NCI-H2227 (cell line): ENCODE results near the gene LRRC32.
A peak's percentile ranks its signal among the peaks of the same experiment; 100 is the strongest.
"Not testable (repeated sequence)": the region's sequence is repeated elsewhere in the genome, so short reads cannot be mapped to it uniquely, and the experiment has no call there.

Source experiments
- DNase-seq: peaks from one replicate; lab custom pipeline; 2025; ENCODE audit not compliant: unreplicated experiment; lab: John Stamatoyannopoulos, UW

The LRRC32 gene

DNA sequence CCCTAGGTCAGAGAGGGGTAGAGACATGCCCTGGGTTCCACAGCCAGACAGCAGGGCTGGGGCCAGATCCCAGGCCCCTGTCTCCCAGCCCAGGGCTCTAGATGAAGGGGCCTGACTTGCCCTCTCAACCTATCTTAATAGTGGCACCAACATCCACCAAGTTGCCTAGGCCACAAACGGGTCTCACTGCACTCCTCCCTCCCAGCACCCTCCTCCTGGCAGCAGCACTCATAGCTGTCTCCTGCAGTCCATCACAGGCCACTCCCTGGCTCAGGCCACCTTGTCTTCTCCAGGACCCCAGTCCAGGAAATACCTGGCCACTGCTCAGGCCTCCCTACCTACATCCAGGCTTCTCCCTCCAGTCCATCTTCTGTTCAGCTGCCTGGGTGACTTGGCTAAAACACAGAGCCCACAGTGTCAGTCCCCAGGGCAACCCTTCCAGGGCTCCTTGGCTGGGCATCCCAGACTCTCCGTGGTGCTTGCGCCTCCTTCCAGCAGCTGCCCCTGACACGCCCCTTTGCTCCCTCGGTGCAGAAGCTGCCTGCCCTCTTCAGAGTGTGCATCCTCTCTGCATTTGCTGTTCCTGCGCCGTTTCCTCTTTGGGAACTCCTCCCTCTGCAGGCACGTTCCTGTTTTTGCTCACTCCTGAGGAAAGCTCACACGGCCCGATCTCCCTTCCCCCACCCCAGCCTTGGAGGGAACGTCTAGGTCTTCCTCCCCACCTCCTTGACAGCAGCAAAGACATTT lies 40.5 kb downstream of the LRRC32 start:
- DNase-seq, result peak; percentile 65

GRCh38 chr11:76629116-76629852 lies 41.3 kb downstream of the LRRC32 start:
- no peak for DNase-seq

DNA sequence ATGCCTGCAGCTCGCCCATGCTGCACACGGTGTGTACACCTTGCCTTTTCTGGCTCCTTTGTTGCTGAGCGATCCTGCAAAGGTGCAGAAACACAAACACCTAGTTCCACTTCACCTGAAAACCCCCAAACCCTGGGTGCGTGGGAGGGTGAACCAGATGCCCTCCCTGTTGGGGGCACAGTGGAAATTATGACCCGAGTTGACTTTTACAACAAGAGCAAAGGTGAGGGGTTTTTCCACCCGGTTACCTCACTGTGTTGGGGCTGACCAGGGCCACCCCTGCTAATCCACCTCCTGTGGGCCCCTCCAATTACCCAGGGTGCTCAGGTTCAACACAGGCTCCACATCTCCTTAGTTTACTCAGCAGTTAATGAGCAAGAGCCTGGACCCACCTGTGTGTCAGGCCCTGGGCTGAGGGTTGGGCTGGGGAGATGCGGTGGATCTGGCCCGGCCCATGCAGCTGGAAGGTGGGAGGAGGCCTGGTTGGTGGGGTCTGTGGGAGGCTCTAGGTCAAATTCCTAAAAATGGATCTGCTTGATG lies 42.1 kb downstream of the LRRC32 start:
- no peak for DNase-seq

DNA sequence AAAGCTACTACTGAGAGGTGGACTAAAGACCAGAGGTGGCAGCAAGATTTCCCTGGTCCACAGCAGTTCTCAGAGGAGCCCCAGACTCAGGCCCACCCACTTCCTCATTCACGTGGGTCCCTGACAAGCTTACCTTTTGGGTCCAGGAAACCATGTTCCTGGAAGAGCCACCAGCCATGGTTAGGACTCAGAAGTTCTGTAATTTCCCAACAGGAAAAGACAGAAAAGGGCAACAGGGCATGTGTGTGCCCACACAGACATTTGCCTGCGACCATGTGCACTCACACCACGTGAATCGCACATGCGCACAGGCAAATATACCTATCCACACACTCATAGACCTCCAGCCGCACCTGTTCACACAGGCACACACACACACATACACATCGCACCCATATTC lies 42.9 kb downstream of the LRRC32 start:
- DNase-seq, result no peak

- DNase-seq, result no peak
Observed at GRCh38 chr11:76626921-76627401, 43.6 kb downstream of the LRRC32 start.

- no peak for DNase-seq
Observed at GRCh38 chr11:76626266-76626665, 44.3 kb downstream of the LRRC32 start.

DNA sequence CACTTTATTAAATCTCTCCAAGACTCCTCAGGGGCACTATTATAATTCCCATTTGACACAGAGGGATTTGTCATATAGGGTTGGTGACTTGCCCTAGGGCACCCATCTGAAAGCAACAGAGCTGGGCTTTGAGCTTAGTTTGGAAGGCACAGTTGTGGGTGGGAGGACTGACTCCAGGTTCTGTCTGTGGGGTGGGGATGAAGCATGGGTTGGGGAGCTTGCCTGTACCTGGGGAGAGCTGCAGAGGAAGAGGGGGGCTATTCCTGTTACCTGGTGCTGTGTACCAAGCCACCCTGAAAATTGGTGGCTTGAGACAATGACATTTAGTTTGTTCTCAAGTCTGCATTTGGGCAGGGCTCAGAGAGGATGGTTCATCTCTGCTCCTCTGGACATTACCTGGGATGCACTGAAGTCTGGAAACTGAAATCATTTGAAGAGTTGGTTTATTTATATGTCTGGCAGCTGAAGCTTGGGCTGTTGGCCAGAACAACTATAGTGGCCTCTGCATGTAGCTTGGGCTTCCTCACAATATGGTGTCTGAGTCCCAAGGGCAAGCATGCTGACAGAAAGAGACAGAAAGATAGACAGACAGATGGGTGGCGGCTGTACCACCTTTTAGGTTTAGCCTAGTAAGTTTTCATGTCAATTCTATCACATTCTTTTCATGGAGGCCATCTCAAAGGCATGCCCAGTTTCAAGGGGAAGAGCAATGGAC lies 44.9 kb downstream of the LRRC32 start:
- DNase-seq, result no peak

- no peak for DNase-seq
Observed at GRCh38 chr11:76624500-76625379, 45.8 kb downstream of the LRRC32 start.

DNA sequence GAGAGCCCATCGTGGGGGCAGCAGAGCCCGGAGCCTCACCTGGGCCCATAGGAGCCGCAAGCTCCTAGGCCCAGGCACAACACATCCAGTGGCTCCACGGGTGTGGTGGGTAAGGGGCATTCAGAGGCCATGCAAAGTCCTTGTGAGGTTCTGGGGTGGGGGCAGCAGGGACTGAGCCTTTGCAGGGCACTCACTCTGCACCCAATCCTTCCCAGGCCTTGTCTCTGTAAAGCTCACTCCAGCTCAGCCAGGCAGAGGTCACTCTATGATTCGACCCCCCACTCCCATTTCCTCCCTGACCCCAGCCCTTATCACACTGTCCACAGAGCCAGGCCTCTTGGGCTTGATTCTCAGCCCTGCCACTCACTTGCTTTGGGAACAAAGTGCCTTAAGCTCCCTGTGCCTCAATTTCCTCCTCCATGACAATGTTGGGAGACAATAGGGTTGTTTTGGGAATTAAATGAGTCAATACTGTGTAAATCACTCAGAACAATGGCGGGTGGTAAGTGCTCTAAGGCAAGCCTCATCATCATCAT lies 46.6 kb downstream of the LRRC32 start:
- no peak for DNase-seq

GRCh38 chr11:76623171-76623883 lies 47.2 kb downstream of the LRRC32 start:
- no peak for DNase-seq

DNA sequence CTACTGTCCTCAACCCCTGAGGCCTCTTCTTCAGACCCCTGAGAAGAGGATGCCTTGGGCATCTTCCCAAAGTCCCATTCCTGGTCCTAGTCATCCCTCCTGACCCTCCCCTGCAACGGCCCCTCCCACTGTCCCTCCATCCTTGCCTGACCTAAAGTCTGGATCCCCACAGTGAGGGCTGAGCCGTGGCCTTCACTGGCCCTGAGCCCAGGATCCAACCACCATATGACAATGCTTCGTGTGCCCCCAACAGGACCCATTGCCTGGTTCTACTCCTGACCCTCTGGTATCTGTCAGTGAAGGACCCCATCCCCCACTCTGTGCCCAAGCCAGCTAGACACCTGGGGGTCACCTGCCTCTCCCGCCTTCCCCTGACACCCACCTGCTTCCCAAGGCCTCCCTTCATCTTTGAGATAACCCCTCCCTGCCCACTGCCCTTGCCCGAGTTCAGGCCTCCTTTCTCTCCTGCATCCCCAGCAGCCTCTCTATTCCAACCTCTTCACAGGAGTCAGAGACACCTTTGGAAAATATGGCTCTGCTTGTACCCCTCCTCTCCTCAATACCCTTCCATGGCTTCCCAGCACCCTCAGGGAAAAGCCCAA lies 48.0 kb downstream of the LRRC32 start:
- no peak for DNase-seq

DNA sequence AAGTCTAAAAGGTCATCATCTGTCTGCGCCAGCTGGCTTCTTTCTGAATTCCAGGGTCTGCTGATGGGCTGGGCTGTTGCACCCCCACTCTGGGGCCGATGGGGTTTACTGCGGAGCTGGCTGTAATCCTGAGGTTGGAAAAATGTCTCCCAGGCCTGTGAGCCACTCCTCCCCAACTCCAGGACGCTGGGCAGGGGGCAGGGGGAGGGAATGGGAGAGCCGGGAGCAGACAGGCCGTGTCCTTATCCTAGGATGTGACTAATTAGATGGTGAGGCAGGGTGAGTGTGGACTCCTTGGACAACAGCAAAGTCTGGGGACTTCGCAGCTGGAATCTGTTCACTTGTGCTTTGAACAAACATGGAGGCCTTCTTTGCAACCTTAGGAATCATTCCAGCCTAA lies 48.7 kb downstream of the LRRC32 start:
- DNase-seq, result no peak

DNA sequence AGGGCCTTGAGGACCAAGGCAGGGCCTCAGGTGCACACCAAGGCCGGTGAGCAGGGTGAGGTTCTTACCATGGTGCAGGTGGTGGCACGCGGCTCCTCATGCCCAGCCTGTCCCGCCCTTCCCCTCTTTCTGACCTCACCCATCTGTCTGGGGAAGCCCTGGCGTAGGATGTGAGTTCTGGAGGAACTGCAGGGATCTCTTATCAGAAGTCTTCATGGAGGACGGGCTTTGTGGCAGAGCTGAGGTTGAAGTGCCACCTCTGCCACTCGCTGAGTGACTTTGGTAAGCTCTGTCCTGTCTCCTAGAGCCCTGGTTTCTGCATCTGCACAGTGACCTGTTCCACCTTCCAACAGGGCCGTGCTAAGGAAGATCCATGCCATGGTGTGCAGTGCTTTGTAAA lies 49.1 kb downstream of the LRRC32 start:
- DNase-seq, result no peak

DNA sequence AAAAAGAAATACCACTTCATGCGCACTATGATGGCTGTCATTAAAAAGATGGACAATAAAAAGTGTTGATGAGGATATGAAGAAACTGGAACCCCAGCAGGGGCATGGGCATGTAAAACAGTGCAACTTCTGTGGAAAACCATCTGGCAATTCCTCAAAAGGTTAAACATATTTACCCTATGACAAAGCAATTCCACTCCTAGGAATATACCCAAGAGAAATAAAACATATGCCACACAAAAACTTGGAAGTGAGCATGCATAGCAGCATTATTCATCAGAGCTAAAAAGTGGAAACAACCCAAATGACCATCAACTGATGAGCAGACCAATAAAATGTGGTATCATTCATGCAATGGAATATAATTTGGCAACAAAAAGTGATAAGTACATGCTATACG lies 50.1 kb downstream of the LRRC32 start:
- DNase-seq, result no peak

GRCh38 chr11:76619801-76620200 lies 50.7 kb downstream of the LRRC32 start:
- not testable (repeated sequence) for DNase-seq

- no peak for DNase-seq
Observed at GRCh38 chr11:76617553-76618265, 52.8 kb downstream of the LRRC32 start.

DNA sequence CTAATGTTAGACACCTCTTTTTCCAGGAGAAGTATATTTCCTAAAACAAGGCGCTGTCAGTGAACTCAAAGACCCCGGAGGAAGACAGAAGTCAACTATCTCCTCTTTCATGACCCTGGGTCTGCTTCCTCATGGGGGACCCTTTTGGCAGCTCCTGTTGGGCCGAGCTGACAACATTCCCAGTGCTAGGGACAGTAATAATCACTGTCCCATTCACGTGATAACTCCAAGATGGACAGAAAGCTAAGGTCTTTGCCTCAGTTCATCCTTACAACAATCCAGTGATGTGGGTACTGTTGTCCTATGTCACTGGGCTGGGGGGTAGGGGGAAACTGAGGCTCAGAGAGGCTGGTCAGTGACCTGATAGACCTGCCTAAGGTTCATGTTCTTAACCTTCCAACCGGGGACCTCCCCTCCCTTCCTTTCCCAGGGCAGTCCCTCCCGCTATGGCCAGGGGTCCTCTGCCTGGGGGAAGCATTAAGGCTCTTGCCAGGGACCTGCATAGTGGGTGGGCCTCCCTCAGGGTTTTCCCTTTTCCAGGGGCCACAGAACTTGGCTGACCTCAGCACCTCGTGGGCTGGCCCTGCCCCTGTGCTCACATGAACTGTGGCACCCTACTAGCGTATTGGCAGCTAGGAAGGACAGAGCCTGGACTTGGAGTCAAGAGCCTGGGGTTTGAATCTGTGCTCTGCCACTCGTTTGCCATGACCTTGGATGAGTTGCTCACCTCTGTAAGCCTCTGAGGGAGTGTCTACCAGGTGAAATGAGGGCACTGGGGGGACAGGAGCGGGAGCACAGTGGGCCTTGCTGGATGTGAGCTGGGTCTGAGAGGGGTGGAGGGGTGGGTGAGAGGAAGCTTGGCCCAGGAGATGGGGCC lies 53.6 kb downstream of the LRRC32 start:
- no peak for DNase-seq

DNA sequence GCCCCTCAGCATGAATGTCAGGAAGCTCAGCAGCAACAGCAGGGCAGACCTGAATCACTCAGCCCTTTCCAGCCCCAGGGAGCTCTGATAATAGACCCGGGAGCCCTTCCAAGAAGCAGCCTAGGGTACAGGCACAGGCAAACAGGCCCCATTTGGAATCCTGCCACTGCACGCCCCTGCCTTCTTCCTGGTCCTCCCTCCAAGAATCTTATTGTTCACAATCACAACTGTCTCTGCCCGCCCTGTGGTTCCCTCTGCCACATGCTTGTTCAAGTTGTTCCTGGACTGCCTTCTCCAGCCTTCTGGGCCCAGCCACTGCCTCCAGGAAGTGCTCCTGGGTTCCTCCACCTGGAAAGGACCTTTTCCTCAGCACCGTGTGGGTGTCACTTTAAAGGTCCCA lies 54.6 kb downstream of the LRRC32 start:
- no peak for DNase-seq
